Posterior cingulate gyrus (tissue), 11 donors: ENCODE measurements around the gene METTL2B.
"Not testable (repeated sequence)": the region's sequence is repeated elsewhere in the genome, so short reads cannot be mapped to it uniquely, and the experiment has no call there.

Experiments used
- DNase-seq, 10 donors: peaks; one replicate each; pipeline versions ENCODE4 v3.0.0 to v3.0.0-alpha.2; 2020 to 2021; ENCODE audit warnings: mixed read lengths in 3 of 10
- intact Hi-C: fragments of 100-400 bp; cut with DNase I; formaldehyde crosslinking; loops from one replicate; pipeline ENCODE4 v1.15.1; 2023

Gene METTL2B

DNA sequence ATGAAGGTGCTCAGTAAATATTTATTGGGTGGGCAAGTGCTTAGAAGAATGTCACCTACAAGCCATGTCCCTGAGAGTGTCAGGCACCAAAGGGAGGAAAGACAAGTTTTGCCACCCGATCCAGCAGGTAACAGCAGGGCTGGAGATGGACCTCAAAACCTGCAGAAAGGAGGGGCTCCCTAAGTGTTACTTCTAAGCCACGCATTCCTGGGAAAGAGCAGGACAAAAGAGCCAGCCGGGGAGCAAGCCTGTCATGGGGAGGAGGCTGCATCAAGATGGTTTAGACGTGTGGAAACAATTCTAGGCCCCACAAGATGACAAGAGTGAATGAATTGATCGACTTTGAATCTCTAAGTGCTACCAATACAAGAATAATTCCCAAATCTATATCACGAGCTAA is 38.7 kb downstream of the METTL2B start:
- intact Hi-C loops, DNase-seq: not testable (repeated sequence)

- DNase-seq, intact Hi-C loops: not testable (repeated sequence)
These were observed 40.5 kb downstream of the METTL2B start for GRCh38 chr7:128517023-128517422.

- DNase-seq = peak in 7 of 10 donors; percentile 27 to 91 (median 59)
- intact Hi-C loops = not testable (repeated sequence)
These were observed 46.8 kb downstream of the METTL2B start for GRCh38 chr7:128523226-128523931.

DNA sequence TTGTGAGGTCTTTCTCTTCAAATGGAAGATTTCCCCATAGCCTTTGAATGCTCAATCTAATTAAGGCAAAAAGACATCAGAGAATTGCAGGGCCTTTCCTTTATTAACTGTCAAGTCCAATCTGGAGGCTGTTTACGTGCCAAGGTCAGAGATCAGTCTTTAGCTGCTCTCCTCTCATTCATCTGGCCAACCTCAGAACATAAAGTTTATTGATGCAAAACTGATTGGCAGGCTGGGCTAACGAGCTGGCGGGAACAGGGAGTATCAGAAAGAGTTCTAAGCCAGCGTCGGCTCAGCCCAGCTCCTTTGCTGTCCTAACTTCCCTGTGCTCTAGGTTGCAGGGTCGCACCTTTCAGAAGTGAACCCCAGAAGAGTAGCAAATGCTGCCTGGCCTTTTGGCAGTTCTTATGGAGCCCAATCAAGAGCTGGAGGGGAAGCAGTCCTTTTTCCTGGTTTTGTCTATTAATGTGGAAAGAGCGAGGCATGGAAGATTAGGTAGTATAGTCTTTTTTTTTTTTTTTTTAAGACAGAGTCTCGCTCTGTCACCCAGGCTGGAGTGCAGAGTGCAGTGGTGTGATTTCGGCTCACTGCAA is 47.5 kb downstream of the METTL2B start:
- DNase-seq, intact Hi-C loops: not testable (repeated sequence)

GRCh38 chr7:128525584-128525983 is 49.0 kb downstream of the METTL2B start:
- intact Hi-C loops, DNase-seq: not testable (repeated sequence)

DNA sequence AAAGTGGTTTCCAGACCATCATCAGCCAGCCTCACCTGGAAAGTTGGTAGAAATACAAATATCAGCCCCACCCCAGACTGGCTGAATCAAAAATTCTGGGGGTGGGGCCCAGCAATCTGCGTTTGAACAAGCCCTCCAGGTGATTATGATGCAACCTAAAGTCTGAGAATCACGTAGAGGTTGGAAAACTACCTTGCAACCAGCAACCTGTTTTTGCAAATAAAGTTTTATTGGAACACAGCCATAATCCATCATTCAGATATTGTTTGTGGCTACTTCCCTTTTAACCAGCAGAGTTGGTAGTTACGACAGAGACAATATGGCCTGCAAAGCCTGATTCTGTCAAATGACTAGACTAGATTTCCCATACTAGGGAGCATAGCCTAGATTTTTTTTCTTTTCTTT is 49.5 kb downstream of the METTL2B start:
- DNase-seq, intact Hi-C loops: not testable (repeated sequence)

DNA sequence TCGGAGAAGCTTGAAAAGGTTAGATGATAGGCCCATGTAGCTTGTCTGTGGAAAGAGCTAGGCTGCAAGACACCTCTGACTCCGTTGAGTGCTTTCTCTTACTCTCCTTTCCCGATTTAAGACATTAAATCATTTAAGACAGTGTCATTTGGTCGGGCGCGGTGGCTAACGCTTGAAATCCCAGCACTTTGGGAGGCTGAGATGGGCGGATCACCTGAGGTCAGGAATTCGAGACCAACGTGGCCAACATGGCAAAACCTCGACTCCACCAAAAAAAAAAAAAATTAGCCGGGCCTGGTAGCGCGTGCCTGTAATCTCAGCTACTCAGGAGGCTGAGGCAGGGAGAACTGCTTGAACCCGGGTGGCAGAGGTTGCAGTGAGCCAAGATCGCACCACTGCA is 52.6 kb downstream of the METTL2B start:
- DNase-seq, intact Hi-C loops: not testable (repeated sequence)

GRCh38 chr7:128530121-128530854 is 53.7 kb downstream of the METTL2B start:
- DNase-seq = peak in 1 of 10 donors; percentile 75
- intact Hi-C loops = loop anchor here (10.0 kb wide), 1 partner anchor 335 kb away; the partner anchor contains the start of gene ATP6V1F

- peak in 4 of 10 donors; percentile 16 to 28 (median 22) for DNase-seq
- intact Hi-C loops = loop anchor here (10.0 kb wide), 1 partner anchor 334 kb away; the partner anchor contains the start of gene ATP6V1F
These were observed 54.2 kb downstream of the METTL2B start for GRCh38 chr7:128530855-128531104.

GRCh38 chr7:128531105-128531954 is 54.8 kb downstream of the METTL2B start:
- intact Hi-C loops = loop anchor here (10.0 kb wide), 1 partner anchor 333 kb away; the partner anchor contains the start of gene ATP6V1F
- peak in 9 of 10 donors; percentile 30 to 97 (median 68) for DNase-seq

DNA sequence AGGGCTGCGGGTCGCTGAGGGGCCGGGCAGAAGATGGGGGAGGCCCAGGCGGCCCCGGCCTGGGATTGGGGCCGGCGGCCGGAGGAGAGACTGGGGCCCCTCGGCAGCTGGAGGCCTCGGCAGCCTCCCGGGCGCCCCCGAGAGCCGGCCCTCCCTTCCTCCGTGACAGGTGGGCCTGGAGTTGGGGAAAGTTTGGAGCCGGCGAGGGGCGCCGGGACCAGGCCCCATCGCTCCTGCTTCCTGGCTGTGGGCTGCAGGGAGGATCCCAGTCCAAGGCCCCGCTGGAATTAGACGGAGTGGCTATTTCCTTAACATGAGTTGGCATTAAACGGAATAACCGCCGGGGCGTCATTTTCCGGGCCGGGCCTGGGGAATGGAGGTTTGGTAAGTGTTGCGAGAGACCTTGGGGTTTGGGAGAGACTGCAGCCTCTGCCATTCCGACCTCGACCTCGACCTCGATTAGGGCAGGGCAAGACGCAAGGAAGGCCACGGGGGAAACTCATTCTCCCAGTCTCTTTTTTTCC is 55.5 kb downstream of the METTL2B start:
- intact Hi-C loops = loop anchor here (10.0 kb wide), 1 partner anchor 333 kb away; the partner anchor contains the start of gene ATP6V1F
- peak in 7 of 10 donors; percentile 15 to 90 (median 31) for DNase-seq

DNA sequence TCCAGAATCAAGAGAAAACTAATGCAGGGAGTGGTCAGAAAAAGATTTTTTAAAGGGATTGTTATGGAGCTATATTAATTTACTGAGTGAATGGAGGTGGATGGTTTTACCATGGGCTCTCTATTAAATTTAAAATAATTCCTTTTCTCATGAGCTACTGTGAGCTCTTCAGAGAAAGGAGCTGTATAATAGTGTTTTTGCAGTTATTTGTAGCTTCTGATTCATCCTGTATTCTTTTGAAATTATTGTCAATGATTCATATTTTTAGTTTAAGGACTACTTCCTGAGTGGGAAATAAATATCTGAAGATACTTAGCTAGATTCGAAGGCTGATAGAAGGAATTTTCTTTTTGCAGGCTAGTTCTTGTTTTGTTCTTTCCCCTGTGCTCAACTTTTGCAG is 56.4 kb downstream of the METTL2B start:
- intact Hi-C loops = loop anchor here (10.0 kb wide), 1 partner anchor 332 kb away; the partner anchor contains the start of gene ATP6V1F
- DNase-seq = not testable (repeated sequence)

- intact Hi-C loops = loop anchor here (10.0 kb wide), 1 partner anchor 327 kb away; the partner anchor contains the start of gene ATP6V1F
- not testable (repeated sequence) for DNase-seq
These were observed 60.9 kb downstream of the METTL2B start for GRCh38 chr7:128537410-128537809.

DNA sequence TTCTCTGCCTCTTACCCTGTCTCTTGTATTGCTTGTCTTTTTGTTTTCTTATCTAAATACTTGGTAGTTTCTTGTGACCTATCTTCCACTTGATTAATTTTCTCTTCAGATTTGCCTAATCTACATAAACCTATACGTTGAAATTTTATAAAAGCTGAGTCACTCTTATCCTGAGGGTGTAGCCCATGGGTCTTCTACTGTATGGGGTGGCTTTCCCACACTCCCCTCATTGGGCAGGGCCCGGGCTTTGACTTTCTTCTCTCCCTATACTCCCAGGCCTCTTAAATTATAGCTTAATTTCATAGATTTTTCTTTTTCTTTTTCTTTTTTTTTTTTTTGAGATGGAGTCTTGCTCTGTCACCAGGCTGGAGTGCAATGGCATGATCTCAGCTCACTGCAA is 66.0 kb downstream of the METTL2B start:
- intact Hi-C loops, DNase-seq: not testable (repeated sequence)

DNA sequence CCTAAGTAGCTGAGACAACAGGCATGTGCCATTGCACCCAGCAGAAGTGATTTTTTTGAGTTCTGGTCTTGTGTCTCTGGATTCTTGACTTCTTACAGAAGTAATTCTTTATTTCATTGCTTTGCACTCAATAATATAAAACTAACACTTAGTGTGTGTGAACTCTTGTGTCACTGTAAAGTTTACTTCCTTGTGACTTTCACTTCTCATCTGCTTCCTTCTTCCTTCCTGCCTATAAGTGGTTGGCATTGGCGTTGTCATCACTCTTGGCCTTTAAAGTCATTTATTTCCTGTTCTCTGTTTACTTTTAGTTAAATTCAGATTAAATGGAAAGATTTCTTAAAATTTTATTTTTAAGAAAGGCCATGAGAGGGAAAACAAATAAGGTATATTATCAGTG is 66.8 kb downstream of the METTL2B start:
- intact Hi-C loops, DNase-seq: not testable (repeated sequence)

GRCh38 chr7:128546319-128546851 is 69.8 kb downstream of the METTL2B start:
- intact Hi-C loops, DNase-seq: not testable (repeated sequence)

DNA sequence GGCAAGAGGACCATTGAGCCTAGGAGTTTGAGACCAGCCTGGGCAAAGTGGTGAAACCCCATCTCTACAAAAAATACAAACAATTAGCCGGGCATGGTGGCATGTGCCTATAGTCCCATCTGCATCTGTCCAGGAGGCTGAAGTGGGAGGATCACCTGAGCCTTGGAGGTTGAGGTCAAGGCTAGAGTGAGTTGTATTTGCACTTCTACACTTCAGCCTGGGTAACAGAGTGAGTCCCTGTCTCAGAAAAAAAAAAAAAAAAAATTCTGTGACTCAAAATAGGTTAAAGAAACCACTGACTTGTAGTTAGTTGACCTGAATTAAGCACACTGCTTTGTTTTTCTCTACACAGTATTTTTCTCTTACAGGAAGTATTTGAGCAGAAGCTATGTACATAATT is 74.4 kb downstream of the METTL2B start:
- DNase-seq = no peak
- intact Hi-C loops = no loop called here

DNA sequence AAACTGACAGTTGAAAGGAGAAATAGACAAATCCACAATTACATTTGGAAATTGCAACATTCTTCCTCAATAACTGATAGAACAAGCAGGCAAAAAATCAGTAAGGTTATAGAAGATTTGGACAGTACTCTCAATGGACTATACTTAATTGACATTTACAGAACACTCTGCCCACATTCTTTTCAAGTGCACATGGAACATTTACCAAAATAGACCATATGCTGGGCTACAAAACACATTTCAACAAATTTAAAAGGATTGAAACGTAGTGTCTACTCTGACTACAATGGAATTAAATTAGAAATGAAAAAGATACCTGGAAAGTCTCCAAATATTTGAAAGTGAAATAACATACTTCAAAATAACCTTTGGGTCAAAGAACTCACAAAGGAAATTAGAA is 77.8 kb downstream of the METTL2B start:
- intact Hi-C loops, DNase-seq: not testable (repeated sequence)
